Left forelimb (tissue), 1 donor: ENCODE results near the gene HHAT.
"Not testable (repeated sequence)": the region's sequence is repeated elsewhere in the genome, so short reads cannot be mapped to it uniquely, and the experiment has no call there.

Source experiments
- DNase-seq: peaks from one replicate; pipeline ENCODE4 v3.0.0-alpha.2; 2018; ENCODE audit warnings: low spot score

The HHAT gene

DNA sequence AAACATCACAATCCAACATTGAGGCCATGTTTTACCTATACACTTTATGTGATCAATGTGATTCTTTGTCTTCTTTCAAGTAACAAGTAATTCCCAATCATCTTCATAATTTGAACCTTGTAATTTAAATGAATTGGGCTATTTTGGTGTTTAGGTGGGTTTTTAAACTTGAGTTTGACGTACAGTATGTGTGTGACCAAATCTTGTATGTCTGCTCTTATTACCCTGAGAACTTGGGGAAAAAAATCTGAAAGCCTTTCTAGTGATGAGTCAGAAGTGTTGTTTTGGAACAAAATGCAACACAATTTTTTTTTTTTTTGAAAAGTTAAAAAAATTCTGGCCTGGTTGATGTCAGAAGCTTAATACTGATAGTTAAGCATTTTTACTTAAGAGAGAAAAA is 68.5 kb downstream of the HHAT start:
- no peak for DNase-seq

DNA sequence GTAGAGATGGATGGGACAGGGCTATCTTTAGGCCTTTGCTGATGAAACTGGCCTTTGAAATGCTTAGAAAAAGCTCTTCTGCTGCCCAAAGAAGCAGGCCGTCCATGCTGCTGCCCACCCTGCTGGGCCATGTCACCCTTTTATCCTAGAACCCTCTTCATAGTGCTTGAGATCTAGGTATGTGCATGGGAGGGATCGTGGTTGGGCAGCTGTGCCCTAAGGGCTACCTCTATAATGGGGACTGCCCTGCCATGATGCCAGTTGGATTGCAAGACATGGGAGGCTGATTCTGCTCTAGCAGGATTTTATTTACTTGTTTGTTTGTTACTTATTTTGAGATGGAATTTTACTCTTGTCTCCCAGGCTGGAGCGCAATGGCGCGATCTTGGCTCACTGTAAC is 69.0 kb downstream of the HHAT start:
- no peak for DNase-seq

GRCh38 chr1:210398466-210398865 is 69.8 kb downstream of the HHAT start:
- DNase-seq, result no peak

DNA sequence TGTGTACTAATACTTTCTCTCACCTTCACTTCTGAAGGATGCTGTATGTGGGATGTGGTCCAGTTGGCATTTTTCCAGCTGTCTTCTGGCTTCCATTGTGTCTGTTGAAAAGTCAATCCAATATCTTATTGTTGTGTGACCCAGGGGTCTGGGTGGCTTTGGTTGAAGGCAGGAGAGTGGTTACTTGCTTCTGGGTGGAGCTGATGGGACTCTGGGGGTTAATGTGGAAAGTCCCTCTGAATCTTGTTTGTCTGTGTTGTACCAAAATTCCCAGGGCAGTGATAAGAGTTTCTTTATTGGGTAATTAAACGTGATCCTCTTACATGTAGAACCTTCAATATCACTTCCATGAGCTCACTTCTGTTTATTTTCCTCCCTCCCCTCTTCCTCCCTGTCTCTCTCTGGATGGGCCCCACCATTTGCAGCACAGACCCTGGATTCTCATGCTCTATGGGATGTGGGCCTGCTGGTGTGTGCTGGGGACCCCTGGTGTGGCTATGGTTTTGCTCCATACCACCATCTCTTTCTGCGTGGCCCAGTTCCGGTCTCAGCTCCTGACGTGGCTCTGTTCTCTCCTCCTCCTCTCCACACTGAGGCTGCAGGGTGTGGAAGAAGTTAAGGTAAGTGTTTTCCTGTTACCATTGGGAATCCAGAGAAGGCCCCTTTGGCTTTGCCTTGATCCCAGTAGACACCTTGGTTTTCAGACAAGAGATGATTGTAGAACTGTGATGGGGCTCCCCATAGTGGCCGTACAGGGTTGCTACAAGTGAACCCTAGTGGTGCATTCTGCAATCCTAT is 71.5 kb downstream of the HHAT start:
- no peak for DNase-seq

- no peak for DNase-seq
These were observed 73.9 kb downstream of the HHAT start for GRCh38 chr1:210402560-210402959.

- no peak for DNase-seq
These were observed 76.6 kb downstream of the HHAT start for GRCh38 chr1:210405316-210405715.

DNA sequence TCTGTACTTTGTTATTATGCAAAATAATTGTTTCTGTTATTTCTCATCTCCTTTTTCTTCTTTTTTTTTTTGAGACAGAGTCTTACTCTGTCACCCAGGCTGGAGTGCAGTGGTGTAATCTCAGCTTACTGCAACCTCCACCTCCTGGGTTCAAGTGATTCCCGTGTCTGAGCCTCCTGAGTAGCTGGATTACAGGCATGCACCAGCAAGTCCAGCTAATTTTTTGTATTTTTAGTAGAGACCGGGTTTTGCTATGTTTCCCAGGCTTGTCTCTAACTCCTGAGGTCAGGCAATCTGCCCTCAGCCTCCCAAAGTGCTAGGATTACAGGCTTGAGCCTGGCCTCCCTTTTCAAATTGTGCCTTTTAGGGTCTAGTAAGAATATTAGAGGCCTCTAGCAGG is 77.6 kb downstream of the HHAT start:
- not testable (repeated sequence) for DNase-seq

- peak; percentile 80 for DNase-seq
These were observed 78.6 kb downstream of the HHAT start for GRCh38 chr1:210407207-210407886.

DNA sequence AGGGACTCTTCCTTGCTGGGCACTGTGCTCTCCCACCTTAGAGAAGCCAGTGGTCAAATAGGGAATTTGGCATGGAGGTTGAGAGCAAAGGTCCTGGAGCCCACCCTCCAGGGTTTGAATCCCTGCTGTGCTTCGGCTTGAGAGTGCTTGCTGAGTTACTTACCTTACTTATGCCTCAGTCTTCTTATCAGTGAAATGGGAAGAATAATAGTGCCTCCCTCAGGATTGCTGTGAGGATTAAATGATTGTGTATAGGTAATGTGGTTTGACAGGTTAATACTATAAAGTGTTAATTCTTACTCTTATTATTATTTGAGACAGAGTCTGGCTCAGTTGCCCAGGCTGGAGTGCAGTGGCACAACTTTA is 79.2 kb downstream of the HHAT start:
- DNase-seq, result no peak

DNA sequence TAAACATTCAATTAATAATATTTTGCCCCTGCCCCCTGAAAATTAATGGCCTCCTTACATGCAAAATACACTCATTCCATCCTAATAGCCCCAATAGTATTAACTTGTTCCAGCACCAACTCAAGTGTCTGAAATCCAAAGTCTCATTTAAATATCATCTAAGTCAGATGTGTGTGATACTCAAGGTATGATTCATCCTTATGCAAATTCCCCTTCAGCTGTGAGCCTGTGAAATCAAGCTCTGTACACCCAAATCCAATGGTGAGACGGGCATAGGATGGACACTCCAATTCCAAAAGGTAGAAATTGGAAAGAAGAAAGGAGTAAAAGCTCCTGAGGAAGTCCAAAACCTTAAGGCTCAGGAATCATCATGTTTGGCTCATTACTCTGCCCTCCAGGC is 83.5 kb downstream of the HHAT start:
- DNase-seq, result no peak

- DNase-seq, result no peak
These were observed 85.2 kb downstream of the HHAT start for GRCh38 chr1:210413951-210414350.

DNA sequence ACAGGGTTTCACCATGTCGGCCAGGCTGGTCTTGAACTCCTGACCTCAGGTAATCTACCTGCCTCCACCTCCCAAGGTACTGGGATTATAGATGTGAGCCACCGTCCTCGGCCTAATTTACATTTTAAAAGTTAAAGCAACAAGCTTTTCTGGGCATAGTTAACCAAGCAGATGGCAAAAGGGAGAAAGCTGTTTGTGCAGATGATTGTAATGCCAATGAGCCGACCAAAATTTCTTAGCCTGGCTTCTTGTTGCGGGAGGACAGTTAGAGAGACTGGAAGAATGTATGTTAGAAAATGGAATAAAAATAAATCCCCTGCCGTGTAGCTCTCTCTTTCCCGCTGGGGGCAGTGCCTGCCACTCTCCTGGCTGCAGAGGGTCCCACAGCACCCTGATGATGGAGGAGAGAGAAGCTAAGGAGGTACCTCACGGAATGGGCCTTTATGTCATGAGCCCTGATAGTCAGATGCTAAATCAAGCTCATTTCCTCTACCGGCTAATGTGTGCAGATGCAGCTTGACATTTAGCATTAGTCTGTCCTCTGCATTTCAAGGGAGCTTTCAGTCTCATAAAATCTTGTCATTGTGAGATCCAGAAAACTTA is 87.2 kb downstream of the HHAT start:
- DNase-seq, result no peak

GRCh38 chr1:210416681-210417080 is 88.0 kb downstream of the HHAT start:
- no peak for DNase-seq

DNA sequence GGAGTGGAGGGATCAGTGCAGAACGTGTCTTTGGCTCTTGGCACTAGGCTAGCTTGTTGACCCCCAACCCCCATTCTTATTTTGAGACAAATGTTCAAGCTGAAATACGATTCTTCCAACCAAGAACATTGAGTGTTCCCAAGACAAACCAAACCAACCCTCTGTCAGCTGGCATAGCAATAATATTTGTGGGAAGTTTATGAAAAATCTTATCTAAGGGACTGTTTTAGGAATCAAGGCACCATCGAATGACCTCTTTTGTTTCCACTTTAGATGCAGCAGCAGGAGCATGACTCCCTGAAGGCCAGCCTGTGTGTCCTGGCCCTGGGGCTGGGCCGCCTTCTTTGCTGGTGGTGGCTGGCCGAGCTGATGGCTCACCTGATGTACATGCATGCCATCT is 89.2 kb downstream of the HHAT start:
- DNase-seq, result no peak

- DNase-seq, result no peak
These were observed 90.4 kb downstream of the HHAT start for GRCh38 chr1:210418863-210419650.

DNA sequence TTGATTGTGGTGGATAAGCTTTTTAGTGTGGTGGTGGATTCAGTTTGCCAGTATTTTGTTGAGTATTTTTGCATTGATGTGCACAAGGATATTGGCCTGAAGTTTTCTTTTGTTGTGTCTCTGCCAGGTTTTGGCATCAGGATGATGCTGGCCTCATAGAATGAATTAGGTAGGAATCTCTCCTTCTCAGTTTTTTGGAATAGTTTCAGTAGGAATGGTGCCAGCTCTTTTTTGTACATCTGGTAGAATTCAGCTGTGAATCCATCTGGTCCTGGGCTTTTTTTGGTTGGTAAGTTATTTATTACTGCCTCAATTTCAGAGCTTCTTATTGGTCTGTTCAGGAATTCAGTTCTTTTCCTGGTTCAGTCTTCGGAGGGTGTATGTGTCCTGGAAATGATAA is 98.0 kb downstream of the HHAT start:
- not testable (repeated sequence) for DNase-seq

DNA sequence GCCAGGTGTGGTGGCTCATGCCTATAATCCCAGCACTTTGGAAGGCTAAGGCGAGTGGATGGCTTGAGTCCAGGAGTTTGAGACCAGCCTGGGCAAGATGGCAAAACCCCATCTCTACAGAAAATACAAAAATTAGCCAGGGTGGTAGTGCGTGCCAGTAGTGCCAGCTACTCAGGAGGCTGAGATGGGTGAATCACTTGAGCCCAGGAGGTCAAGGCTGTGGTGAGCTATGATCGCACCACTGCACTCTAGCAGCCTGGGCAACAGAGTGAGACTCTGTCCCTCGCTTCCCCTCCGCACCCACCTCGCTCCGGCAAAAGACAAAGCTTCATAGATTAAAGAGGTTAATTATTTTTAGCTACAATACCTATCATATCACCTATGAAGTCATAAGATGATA is 100.0 kb downstream of the HHAT start:
- no peak for DNase-seq

GRCh38 chr1:210434223-210434622 is 105.5 kb downstream of the HHAT start:
- DNase-seq, result no peak

- no peak for DNase-seq
These were observed 108.4 kb downstream of the HHAT start for GRCh38 chr1:210437111-210437510.

GRCh38 chr1:210437781-210438180 is 109.1 kb downstream of the HHAT start:
- DNase-seq, result no peak

DNA sequence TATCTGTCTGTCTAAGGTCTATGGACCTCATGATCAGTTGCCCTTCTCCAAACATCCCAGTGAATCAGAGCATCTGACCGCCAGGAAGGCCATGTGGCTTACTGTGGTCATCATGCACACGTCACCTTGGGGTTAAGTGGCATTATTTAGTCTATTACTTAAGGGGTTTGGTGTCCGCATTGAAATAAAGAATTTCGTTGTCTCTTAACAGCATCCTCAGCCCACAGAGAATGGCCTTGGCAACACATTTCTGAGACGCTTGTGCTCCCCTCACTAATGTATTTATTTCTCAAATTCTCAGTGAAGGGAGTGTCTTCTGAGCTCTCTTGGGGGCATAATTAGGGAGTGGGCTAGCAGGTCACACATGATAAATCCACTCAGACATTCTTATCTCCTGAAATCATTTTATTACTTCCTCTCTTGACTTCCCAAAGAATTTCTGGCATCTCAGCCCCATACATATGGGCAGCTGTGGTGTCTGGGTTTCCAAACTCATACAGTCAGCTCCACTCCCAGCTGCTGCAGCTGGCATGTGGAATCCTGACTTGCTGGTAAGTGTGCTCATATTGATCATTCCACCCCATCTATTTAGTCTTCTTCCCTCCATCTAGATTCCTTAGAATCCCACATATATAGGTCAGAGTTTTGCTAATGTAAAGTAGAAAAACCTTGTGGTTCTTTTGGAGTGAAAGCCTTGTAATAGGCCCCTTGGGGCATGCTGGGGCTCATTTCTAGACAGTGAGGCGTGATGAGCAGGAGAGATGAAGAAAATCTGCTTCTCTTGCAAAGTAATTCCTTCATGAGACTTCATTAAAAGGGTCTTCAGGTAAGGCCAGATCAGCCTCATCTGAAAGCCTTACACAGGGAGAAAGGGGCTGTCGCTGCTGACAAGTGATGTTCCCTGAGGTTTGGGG is 110.5 kb downstream of the HHAT start:
- no peak for DNase-seq
